NOMO-1 treated with DMSO at 0.1 percent for 48 hours (cell line): ENCODE measurements around the gene SPANXN1.
"Not testable (repeated sequence)": the region's sequence is repeated elsewhere in the genome, so short reads cannot be mapped to it uniquely, and the experiment has no call there.

Experiments
- DNase-seq: peaks from one replicate; lab custom pipeline; 2025; ENCODE audit not compliant: unreplicated experiment; lab: John Stamatoyannopoulos, UW

The SPANXN1 gene, protein sequence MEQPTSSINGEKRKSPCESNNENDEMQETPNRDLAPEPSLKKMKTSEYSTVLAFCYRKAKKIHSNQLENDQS

DNA sequence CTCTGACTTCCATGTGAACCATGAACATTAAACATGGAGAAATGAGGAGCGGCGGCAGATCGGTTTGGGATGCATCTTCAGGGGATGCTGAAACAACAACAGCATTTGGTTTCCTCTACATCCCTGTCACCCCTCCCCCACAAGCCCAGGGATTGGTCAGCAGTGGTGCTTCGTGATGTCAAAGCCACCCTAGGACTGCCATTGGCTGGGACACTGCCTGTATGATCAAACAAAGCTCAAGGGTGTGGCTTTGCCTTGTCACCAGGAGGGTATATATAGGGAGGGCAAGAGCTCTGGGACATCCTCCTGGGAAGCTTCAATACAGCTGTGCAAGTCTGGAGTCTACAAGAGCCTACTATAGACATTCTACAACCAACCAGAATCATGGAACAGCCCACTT is at the start of gene SPANXN1:
Gene SPANXN1 (plus strand): TSS at position 301 of the 400 bp plus-strand sequence. CDS start 84 bp downstream, at position 385.
- not testable (repeated sequence) for DNase-seq

DNA sequence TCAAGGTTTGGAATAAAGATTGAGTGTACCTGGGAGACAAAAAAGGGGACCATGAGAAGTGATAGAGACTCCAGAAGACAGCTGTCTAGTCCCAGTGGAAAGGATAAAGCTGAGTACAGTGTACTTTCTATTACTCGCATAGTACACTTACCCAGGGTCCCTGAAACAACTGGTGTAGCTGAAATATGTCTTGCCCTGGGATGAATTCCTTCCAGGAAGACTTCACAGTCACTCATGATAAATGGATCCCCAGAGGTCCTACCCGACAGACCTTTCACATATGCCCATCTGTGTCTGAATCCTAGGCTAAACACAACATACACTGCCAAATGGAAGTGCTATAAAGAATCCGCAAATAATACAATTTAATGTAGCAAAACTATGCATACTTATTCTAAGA is 48.2 kb upstream of the SPANXN1 start:
- no peak for DNase-seq

DNA sequence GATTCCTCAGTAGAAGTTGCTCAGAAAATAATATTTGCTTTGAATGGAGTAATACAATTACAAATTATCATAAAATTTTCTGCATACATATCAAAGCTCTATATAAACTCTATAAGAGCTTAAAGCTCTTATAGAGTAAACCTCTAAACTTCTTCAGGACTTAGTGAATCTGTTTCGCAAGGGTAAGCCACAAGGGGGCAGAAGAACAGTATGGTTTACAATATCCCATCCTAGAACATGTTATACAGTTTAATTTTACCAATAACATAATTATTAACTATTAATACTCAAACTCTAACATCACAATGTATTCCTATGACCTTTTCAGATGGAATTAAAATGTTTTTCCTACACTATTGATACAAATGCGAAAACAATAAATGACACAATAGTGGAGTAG is 33.8 kb upstream of the SPANXN1 start:
- DNase-seq, result peak; percentile 4

DNA sequence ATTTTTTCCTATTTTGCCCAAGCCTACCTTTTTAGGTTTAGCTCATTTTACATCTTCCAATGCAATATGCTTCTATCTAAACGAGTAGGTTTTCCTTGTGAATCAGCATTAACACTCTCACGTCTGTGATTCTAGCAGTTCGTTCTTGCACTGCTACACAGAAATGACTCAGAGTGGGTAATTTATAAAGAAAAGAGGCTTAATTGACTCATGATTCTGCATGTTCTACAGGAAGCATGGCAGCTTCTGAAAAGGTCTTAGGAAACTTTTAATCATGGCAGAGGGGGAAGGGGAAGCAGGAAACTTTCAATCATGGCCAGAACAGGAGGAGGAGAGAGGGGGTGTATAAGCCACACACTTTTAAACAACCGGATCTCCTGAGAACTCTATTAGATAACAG is 44.9 kb downstream of the SPANXN1 start:
- DNase-seq, result no peak
